GM19452 (cell line): ENCODE results near the gene CRISPLD2.

Source experiments
- ATAC-seq: cut with Tn5 transposase; IDR thresholded peaks from one replicate; pipeline ENCODE4 v1.9.1; 2021; ENCODE audit not compliant: unreplicated experiment

The CRISPLD2 gene

GRCh38 chr16:84899414-84899813 lies 79.6 kb downstream of the CRISPLD2 start:
- ATAC-seq = no peak

GRCh38 chr16:84905965-84906460 lies 86.2 kb downstream of the CRISPLD2 start:
- no peak for ATAC-seq

- no peak for ATAC-seq
Measured at GRCh38 chr16:84907051-84907450, 87.3 kb downstream of the CRISPLD2 start.

GRCh38 chr16:84907575-84907974 lies 87.8 kb downstream of the CRISPLD2 start:
- ATAC-seq = no peak

GRCh38 chr16:84909476-84910085 lies 89.8 kb downstream of the CRISPLD2 start:
- ATAC-seq = no peak

- no peak for ATAC-seq
Measured at GRCh38 chr16:84911486-84912216, 91.9 kb downstream of the CRISPLD2 start.

- no peak for ATAC-seq
Measured at GRCh38 chr16:84913315-84913714, 93.5 kb downstream of the CRISPLD2 start.

GRCh38 chr16:84914273-84914672 lies 94.5 kb downstream of the CRISPLD2 start:
- ATAC-seq = no peak

GRCh38 chr16:84916178-84916577 lies 96.4 kb downstream of the CRISPLD2 start:
- no peak for ATAC-seq

GRCh38 chr16:84916850-84917249 lies 97.1 kb downstream of the CRISPLD2 start:
- ATAC-seq = no peak

GRCh38 chr16:84917492-84917891 lies 97.7 kb downstream of the CRISPLD2 start:
- no peak for ATAC-seq

GRCh38 chr16:84918006-84918909 lies 98.5 kb downstream of the CRISPLD2 start:
- ATAC-seq = no peak

- no peak for ATAC-seq
Measured at GRCh38 chr16:84919269-84919668, 99.5 kb downstream of the CRISPLD2 start.

- ATAC-seq = no peak
Measured at GRCh38 chr16:84919708-84920107, 99.9 kb downstream of the CRISPLD2 start.

GRCh38 chr16:84920333-84920732 lies 100.5 kb downstream of the CRISPLD2 start:
- no peak for ATAC-seq

GRCh38 chr16:84922351-84923120 lies 102.8 kb downstream of the CRISPLD2 start:
- no peak for ATAC-seq

- ATAC-seq = no peak
Measured at GRCh38 chr16:84924331-84925091, 104.7 kb downstream of the CRISPLD2 start.

GRCh38 chr16:84925092-84925772 lies 105.4 kb downstream of the CRISPLD2 start:
- ATAC-seq = no peak

GRCh38 chr16:84925773-84926372 lies 106.1 kb downstream of the CRISPLD2 start:
- no peak for ATAC-seq
